Mesothelial cell of epicardium (in vitro differentiated cells): ENCODE data around the gene SYT1. TPM values are rescaled to one million over a fixed set of nuclear protein-coding genes. Genes with fewer than 3 reads are reported as not detected.

ENCODE experiments used
- DNase-seq, 2 experiments: peaks; one replicate each; pipeline ENCODE4 v3.0.0; 2021; ENCODE audit warnings: low spot score in 2 of 2; ENCODE audit not compliant: unreplicated experiment in 2 of 2
- H3K27ac Mint-ChIP-seq: 2 replicates; pipeline ENCODE4 v1.8.0; 2021; ENCODE audit warnings: mixed read lengths
- H3K27me3 Mint-ChIP-seq: 2 replicates; pipeline ENCODE4 v1.8.0; 2021; ENCODE audit warnings: low read depth, mixed read lengths
- H3K36me3 Mint-ChIP-seq: 2 replicates; pipeline ENCODE4 v1.8.0; 2021; ENCODE audit warnings: mixed read lengths
- H3K4me1 Mint-ChIP-seq: 2 replicates; pipeline ENCODE4 v1.8.0; 2021; ENCODE audit warnings: mixed read lengths
- H3K4me3 Mint-ChIP-seq: 2 replicates; pipeline ENCODE4 v1.8.0; 2021; ENCODE audit warnings: mild to moderate bottlenecking, moderate library complexity, mixed read lengths
- H3K9me3 Mint-ChIP-seq: 2 replicates; pipeline ENCODE4 v1.8.0; 2021; ENCODE audit warnings: mixed read lengths
- total RNA-seq: library from RNA; stranded (reverse); gene quantifications from 3 replicates; pipeline ENCODE4 v1.2.1, GENCODE V29; 2021
- TF ChIP-seq, protein P1 (sequence below): fragments of 200-600 bp; sonication (generic); IDR thresholded peaks from one replicate; pipeline ENCODE4 v1.5.0; 2021; ENCODE audit warnings: antibody characterized with exemption; ENCODE audit not compliant: unreplicated experiment

SYT1 gene
- total RNA-seq, 1 donor from 2014 or later, result 13.6 TPM

- peak overlapping the region; percentile 35 for H3K27ac Mint-ChIP-seq
- peaks cover 51% of the 10 kb centered on the region for H3K4me1 Mint-ChIP-seq
- no peak overlapping the region for H3K4me3 Mint-ChIP-seq
- H3K27me3 Mint-ChIP-seq, result no peaks in the 10 kb centered on the region
- TF ChIP-seq, protein P1, sequence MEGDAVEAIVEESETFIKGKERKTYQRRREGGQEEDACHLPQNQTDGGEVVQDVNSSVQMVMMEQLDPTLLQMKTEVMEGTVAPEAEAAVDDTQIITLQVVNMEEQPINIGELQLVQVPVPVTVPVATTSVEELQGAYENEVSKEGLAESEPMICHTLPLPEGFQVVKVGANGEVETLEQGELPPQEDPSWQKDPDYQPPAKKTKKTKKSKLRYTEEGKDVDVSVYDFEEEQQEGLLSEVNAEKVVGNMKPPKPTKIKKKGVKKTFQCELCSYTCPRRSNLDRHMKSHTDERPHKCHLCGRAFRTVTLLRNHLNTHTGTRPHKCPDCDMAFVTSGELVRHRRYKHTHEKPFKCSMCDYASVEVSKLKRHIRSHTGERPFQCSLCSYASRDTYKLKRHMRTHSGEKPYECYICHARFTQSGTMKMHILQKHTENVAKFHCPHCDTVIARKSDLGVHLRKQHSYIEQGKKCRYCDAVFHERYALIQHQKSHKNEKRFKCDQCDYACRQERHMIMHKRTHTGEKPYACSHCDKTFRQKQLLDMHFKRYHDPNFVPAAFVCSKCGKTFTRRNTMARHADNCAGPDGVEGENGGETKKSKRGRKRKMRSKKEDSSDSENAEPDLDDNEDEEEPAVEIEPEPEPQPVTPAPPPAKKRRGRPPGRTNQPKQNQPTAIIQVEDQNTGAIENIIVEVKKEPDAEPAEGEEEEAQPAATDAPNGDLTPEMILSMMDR, result no peak
- peaks cover 3% of the 10 kb centered on the region for H3K36me3 Mint-ChIP-seq
- DNase-seq, result no peak
- no peaks in the 10 kb centered on the region for H3K9me3 Mint-ChIP-seq
Measured at GRCh38 chr12:79367032-79367589, 502.5 kb downstream of the SYT1 start.

GRCh38 chr12:79370021-79370420 lies 505.4 kb downstream of the SYT1 start:
- Mint-ChIP-seq H3K9me3 (no peaks in the 10 kb centered on the region), H3K4me3 (no peak overlapping the region), H3K27me3 (no peaks in the 10 kb centered on the region), H3K27ac (peak overlapping the region; percentile 51), H3K4me1 (peaks cover 46% of the 10 kb centered on the region), H3K36me3 (peaks cover 3% of the 10 kb centered on the region)
- no peak for DNase-seq
- TF ChIP-seq, protein P1, result no peak

GRCh38 chr12:79371226-79371625 lies 506.7 kb downstream of the SYT1 start:
- H3K27me3 Mint-ChIP-seq, result no peaks in the 10 kb centered on the region
- H3K27ac Mint-ChIP-seq, result peak overlapping the region; percentile 2
- no peaks in the 10 kb centered on the region for H3K9me3 Mint-ChIP-seq
- TF ChIP-seq, protein P1, result no peak
- peaks cover 3% of the 10 kb centered on the region for H3K36me3 Mint-ChIP-seq
- no peak overlapping the region for H3K4me3 Mint-ChIP-seq
- H3K4me1 Mint-ChIP-seq, result peaks cover 39% of the 10 kb centered on the region
- DNase-seq, result no peak

GRCh38 chr12:79373896-79374499 lies 509.4 kb downstream of the SYT1 start:
- no peaks in the 10 kb centered on the region for H3K27me3 Mint-ChIP-seq
- peaks cover under 1% of the 10 kb centered on the region for H3K36me3 Mint-ChIP-seq
- TF ChIP-seq, protein P1, result peak; percentile 60
- DNase-seq, result peak in 1 of 2 experiments; percentile 55
- peaks cover 24% of the 10 kb centered on the region for H3K4me1 Mint-ChIP-seq
- no peak overlapping the region for H3K4me3 Mint-ChIP-seq
- no peaks in the 10 kb centered on the region for H3K9me3 Mint-ChIP-seq
- H3K27ac Mint-ChIP-seq, result no peak overlapping the region

DNA sequence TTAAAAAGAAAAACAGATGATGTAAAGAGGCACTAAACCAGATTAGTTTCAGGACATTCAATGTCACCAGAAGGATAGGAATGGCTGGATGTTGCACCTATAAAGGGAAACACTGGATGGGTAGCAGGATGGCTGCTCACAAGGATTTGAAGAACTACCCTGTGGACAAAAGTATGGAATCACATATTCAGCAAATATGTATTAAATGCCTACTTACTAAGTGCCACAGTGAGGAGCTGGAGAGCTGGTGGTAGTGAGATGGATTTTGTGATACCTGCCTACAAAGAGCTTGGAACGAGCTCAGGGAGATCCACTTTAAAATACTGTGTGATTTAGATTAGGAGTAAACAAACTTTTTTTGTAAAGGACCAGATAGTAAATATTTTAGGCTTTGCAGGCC lies 510.0 kb downstream of the SYT1 start:
- no peaks in the 10 kb centered on the region for H3K36me3 Mint-ChIP-seq
- peaks cover 20% of the 10 kb centered on the region for H3K4me1 Mint-ChIP-seq
- DNase-seq, result no peak
- H3K9me3 Mint-ChIP-seq, result no peaks in the 10 kb centered on the region
- H3K27ac Mint-ChIP-seq, result no peak overlapping the region
- no peak overlapping the region for H3K4me3 Mint-ChIP-seq
- no peaks in the 10 kb centered on the region for H3K27me3 Mint-ChIP-seq
- TF ChIP-seq, protein P1, result no peak
